Loucy (cell line): ENCODE measurements around the gene GPR171.

Source experiments
- H2AFZ ChIP-seq: fragments of 200-600 bp; sonication (generic); 2 replicates; pipeline ENCODE4 v1.6.0; 2016; ENCODE audit warnings: antibody characterized with exemption, mild to moderate bottlenecking, low read length, moderate library complexity
- H3F3A ChIP-seq: fragments of 200-600 bp; 2 replicates; pipeline ENCODE4 v1.6.0; 2016; ENCODE audit warnings: antibody characterized with exemption, low read depth, mild to moderate bottlenecking
- H3K27me3 ChIP-seq: fragments of 200-600 bp; sonication (generic); 2 replicates; pipeline ENCODE4 v1.6.1; 2014; ENCODE audit warnings: low read length, mild to moderate bottlenecking; ENCODE audit not compliant: insufficient read depth, poor library complexity, severe bottlenecking
- H3K36me3 ChIP-seq: fragments of 200-600 bp; sonication (generic); 2 replicates; pipeline ENCODE4 v1.6.1; 2016; ENCODE audit warnings: low read length; ENCODE audit not compliant: insufficient read depth
- H3K4me1 ChIP-seq: fragments of 200-600 bp; sonication (generic); 2 replicates; pipeline ENCODE4 v1.5.1; 2014; ENCODE audit warnings: low read length, mild to moderate bottlenecking; ENCODE audit not compliant: insufficient read depth, poor library complexity, severe bottlenecking
- H3K4me2 ChIP-seq: fragments of 200-600 bp; sonication (generic); 2 replicates; pipeline ENCODE4 v1.6.0; 2014; ENCODE audit warnings: antibody characterized with exemption, low read length, low read depth, mild to moderate bottlenecking; ENCODE audit not compliant: poor library complexity, severe bottlenecking
- H3K4me3 ChIP-seq: fragments of 200-600 bp; sonication (generic); 2 replicates; pipeline ENCODE4 v1.5.1; 2014; ENCODE audit warnings: low read length, mild to moderate bottlenecking, mixed read lengths; ENCODE audit not compliant: poor library complexity, severe bottlenecking
- H3K79me2 ChIP-seq: fragments of 200-600 bp; sonication (generic); 2 replicates; pipeline ENCODE4 v1.6.1; 2014; ENCODE audit warnings: low read length; ENCODE audit not compliant: insufficient read depth
- H3K9ac ChIP-seq: fragments of 200-600 bp; sonication (generic); 2 replicates; pipeline ENCODE4 v1.6.0; 2014; ENCODE audit warnings: mild to moderate bottlenecking, low read depth, low read length, moderate library complexity; ENCODE audit not compliant: poor library complexity, severe bottlenecking
- H3K9me2 ChIP-seq: fragments of 200-600 bp; sonication (generic); replicated peaks from 2 replicates; pipeline ENCODE4 v1.6.1; 2016; ENCODE audit warnings: low read depth, low read length, mixed read lengths
- H3K9me3 ChIP-seq: fragments of 200-600 bp; sonication (generic); 2 replicates; pipeline ENCODE4 v1.6.1; 2014; ENCODE audit warnings: mild to moderate bottlenecking, antibody characterized with exemption, low read length, low read depth; ENCODE audit not compliant: insufficient read depth
- H4K20me1 ChIP-seq: fragments of 200-600 bp; sonication (generic); 2 replicates; pipeline ENCODE4 v1.6.0; 2014; ENCODE audit warnings: antibody characterized with exemption, low read length, mild to moderate bottlenecking; ENCODE audit not compliant: insufficient read depth, poor library complexity, severe bottlenecking
- CTCF ChIP-seq: fragments of 200-600 bp; sonication (generic); conservative IDR thresholded peaks from 2 replicates; pipeline ENCODE4 v1.5.1; 2014; ENCODE audit warnings: mild to moderate bottlenecking, antibody characterized with exemption, low read length
- EZH2phosphoT487 ChIP-seq: fragments of 200-600 bp; IDR thresholded peaks from 2 replicates; pipeline ENCODE4 v1.6.1; 2018; ENCODE audit warnings: antibody characterized with exemption, mild to moderate bottlenecking, moderate library complexity, borderline replicate concordance

GPR171 gene

GRCh38 chr3:151197228-151197627 is 5.8 kb downstream of the GPR171 start:
- no peak overlapping the region for H3K4me3 ChIP-seq
- H3K4me1 ChIP-seq: no peaks in the 10 kb centered on the region
- no peak for TF ChIP-seq CTCF
- TF ChIP-seq EZH2phosphoT487: no peak

GRCh38 chr3:151196434-151196833 is 6.6 kb downstream of the GPR171 start:
- Histone ChIP-seq H3K9me3 (no peaks in the 10 kb centered on the region), H3K4me3 (no peak overlapping the region), H3K36me3 (peaks cover 68% of the 10 kb centered on the region), H3K27me3 (no peaks in the 10 kb centered on the region), H3K9ac (no peak overlapping the region), H3K4me2 (no peak overlapping the region), H3K9me2 (no peaks in the 10 kb centered on the region), H3K79me2 (no peaks in the 10 kb centered on the region), H3F3A (0 out of 2 replicates have a peak, but pooled peaks cover 3% of the 10 kb centered on the region), H3K4me1 (no peaks in the 10 kb centered on the region), H2AFZ (no peak overlapping the region), H4K20me1 (no peaks in the 10 kb centered on the region)
- TF ChIP-seq CTCF (no peak), EZH2phosphoT487 (no peak)

More at GRCh38 chr3:151197228-151197627, 5.8 kb downstream of the GPR171 start:
- no peak overlapping the region for H2AFZ ChIP-seq
- no peaks in the 10 kb centered on the region for H3K9me3 ChIP-seq
- no peaks in the 10 kb centered on the region for H3K9me2 ChIP-seq
- H3K36me3 ChIP-seq: peaks cover 60% of the 10 kb centered on the region
- no peaks in the 10 kb centered on the region for H4K20me1 ChIP-seq
- no peaks in the 10 kb centered on the region for H3K27me3 ChIP-seq
- H3K9ac ChIP-seq: no peak overlapping the region
- no peaks in the 10 kb centered on the region for H3K79me2 ChIP-seq
- 0 out of 2 replicates have a peak, but pooled peaks cover 3% of the 10 kb centered on the region for H3F3A ChIP-seq
- H3K4me2 ChIP-seq: no peak overlapping the region

GRCh38 chr3:151195826-151196225 is 7.2 kb downstream of the GPR171 start:
- no peaks in the 10 kb centered on the region for H3K27me3 ChIP-seq
- no peaks in the 10 kb centered on the region for H4K20me1 ChIP-seq
- H3K9me3 ChIP-seq: no peaks in the 10 kb centered on the region
- no peak overlapping the region for H3K9ac ChIP-seq
- H3K4me2 ChIP-seq: no peak overlapping the region
- no peak overlapping the region for H3K4me3 ChIP-seq
- H2AFZ ChIP-seq: no peak overlapping the region
- no peaks in the 10 kb centered on the region for H3F3A ChIP-seq
- peaks cover 74% of the 10 kb centered on the region for H3K36me3 ChIP-seq
- no peaks in the 10 kb centered on the region for H3K9me2 ChIP-seq
- H3K4me1 ChIP-seq: no peaks in the 10 kb centered on the region
- TF ChIP-seq CTCF (no peak), EZH2phosphoT487 (no peak)
- H3K79me2 ChIP-seq: no peaks in the 10 kb centered on the region
